Common myeloid progenitor, CD34-positive (primary cell): ENCODE results near the gene YBX3.

Experiments
- CTCF ChIA-PET: fragments of 350-600 bp; sonication (Branson Sonifier 250); formaldehyde crosslinking; loops from one replicate; lab custom pipeline; 2021; ENCODE audit warnings: antibody characterized with exemption; lab: Charles Lee
- POLR2A ChIA-PET: fragments of 350-600 bp; sonication (Branson Sonifier 250); formaldehyde crosslinking; loops from one replicate; lab custom pipeline; 2021; ENCODE audit warnings: antibody characterized with exemption; lab: Charles Lee
- DNase-seq, 3 donors: peaks; one replicate each; pipeline versions ENCODE4 v3.0.0 to v3.0.0-alpha.2; 2013
- H3K27ac ChIP-seq, 2 experiments: 1 replicate in 1 of 2; 2 replicates in 1 of 2; pipeline ENCODE4 v1.7.0; 2013; ENCODE audit warnings: inconsistent platforms in 2 of 2, low read length in 2 of 2, mild to moderate bottlenecking in 2 of 2, low read depth in 1 of 2, moderate library complexity in 1 of 2; ENCODE audit not compliant: severe bottlenecking in 2 of 2, insufficient read depth in 1 of 2, poor library complexity in 1 of 2
- H3K27me3 ChIP-seq, 5 experiments: replicated peaks in 2 of 5; 1 replicate in 3 of 5; 2 replicates in 2 of 5; pipeline versions ENCODE4 v1.6.1 to v1.7.0; 2013; ENCODE audit warnings: low read length in 4 of 5, mild to moderate bottlenecking in 2 of 5, moderate library complexity in 2 of 5, inconsistent platforms in 1 of 5; ENCODE audit not compliant: insufficient read depth in 5 of 5, control insufficient read depth in 4 of 5
- H3K36me3 ChIP-seq, 4 experiments: 1 replicate in 2 of 4; 2 replicates in 2 of 4; pipeline versions ENCODE4 v1.6.1 to v1.7.0; 2013; ENCODE audit warnings: low read length in 3 of 4, control low read depth in 1 of 4, mild to moderate bottlenecking in 1 of 4; ENCODE audit not compliant: control insufficient read depth in 4 of 4, insufficient read depth in 4 of 4
- H3K4me1 ChIP-seq, 4 experiments: 1 replicate in 3 of 4; 2 replicates in 1 of 4; pipeline versions ENCODE4 v1.6.1 to v1.7.1; 2013; ENCODE audit warnings: low read length in 3 of 4, mild to moderate bottlenecking in 3 of 4, control low read depth in 1 of 4, inconsistent platforms in 1 of 4, moderate library complexity in 1 of 4; ENCODE audit not compliant: control insufficient read depth in 4 of 4, insufficient read depth in 4 of 4; ENCODE audit errors: control extremely low read depth in 1 of 4
- H3K4me3 ChIP-seq, 7 experiments: 1 replicate in 4 of 7; 2 replicates in 3 of 7; pipeline versions ENCODE4 v1.5.1 to v1.7.0; 2013; ENCODE audit warnings: mild to moderate bottlenecking in 7 of 7, low read length in 6 of 7, moderate library complexity in 6 of 7, inconsistent platforms in 2 of 7, low read depth in 2 of 7, control low read depth in 1 of 7; ENCODE audit not compliant: insufficient read depth in 4 of 7, control insufficient read depth in 1 of 7; ENCODE audit errors: extremely low read depth in 1 of 7
- H3K9me3 ChIP-seq, 5 experiments: 1 replicate in 4 of 5; 2 replicates in 1 of 5; pipeline versions ENCODE4 v1.6.1 to v1.7.1; 2013; ENCODE audit warnings: low read length in 4 of 5, mild to moderate bottlenecking in 2 of 5, inconsistent platforms in 1 of 5, low read depth in 1 of 5, moderate library complexity in 1 of 5; ENCODE audit not compliant: control insufficient read depth in 4 of 5, insufficient read depth in 2 of 5; ENCODE audit errors: control extremely low read depth in 1 of 5
- WGBS: methylation state at CpG from one replicate; pipeline ENCODE4 v1.1.5; 2013; ENCODE audit not compliant: insufficient coverage; 5-methylcytosine and 5-hydroxymethylcytosine counted together

The YBX3 gene

GRCh38 chr12:10737249-10737648 lies 14.1 kb upstream of the YBX3 start:
- H3K9me3 ChIP-seq = no peaks in the 10 kb centered on the region
- H3K4me3 ChIP-seq = no peak overlapping the region
- no peak for DNase-seq
- CTCF ChIA-PET = no interaction called here
- POLR2A ChIA-PET = no interaction called here
- no peaks in the 10 kb centered on the region for H3K36me3 ChIP-seq
- 40% methylated on average over 1 of the region's 1 CpG for WGBS
- H3K27me3 ChIP-seq = no peaks in the 10 kb centered on the region
- H3K4me1 ChIP-seq = peaks cover 0 to 8% (median 2%) of the 10 kb centered on the region in 4 experiments
- H3K27ac ChIP-seq = no peak overlapping the region

GRCh38 chr12:10736463-10736862 lies 13.3 kb upstream of the YBX3 start:
- no peak overlapping the region for H3K4me3 ChIP-seq
- H3K27me3 ChIP-seq = no peaks in the 10 kb centered on the region
- H3K9me3 ChIP-seq = no peaks in the 10 kb centered on the region
- CTCF ChIA-PET = no interaction called here
- no peak for DNase-seq
- H3K36me3 ChIP-seq = no peaks in the 10 kb centered on the region
- no CpG with 5 or more reads among the region's 1 CpG for WGBS
- POLR2A ChIA-PET = no interaction called here
- peaks cover 0 to 4% (median 0%) of the 10 kb centered on the region in 4 experiments for H3K4me1 ChIP-seq
- no peak overlapping the region for H3K27ac ChIP-seq

- CTCF ChIA-PET = interaction anchor here (0.9 to 1.1 kb wide), 3 partner anchors 10 to 15 kb away, joined by 3 to 4 read pairs (median 4); partner anchors contain the start of gene YBX3
- no peak for DNase-seq
Observed at GRCh38 chr12:10735428-10735827, 12.3 kb upstream of the YBX3 start.

DNA sequence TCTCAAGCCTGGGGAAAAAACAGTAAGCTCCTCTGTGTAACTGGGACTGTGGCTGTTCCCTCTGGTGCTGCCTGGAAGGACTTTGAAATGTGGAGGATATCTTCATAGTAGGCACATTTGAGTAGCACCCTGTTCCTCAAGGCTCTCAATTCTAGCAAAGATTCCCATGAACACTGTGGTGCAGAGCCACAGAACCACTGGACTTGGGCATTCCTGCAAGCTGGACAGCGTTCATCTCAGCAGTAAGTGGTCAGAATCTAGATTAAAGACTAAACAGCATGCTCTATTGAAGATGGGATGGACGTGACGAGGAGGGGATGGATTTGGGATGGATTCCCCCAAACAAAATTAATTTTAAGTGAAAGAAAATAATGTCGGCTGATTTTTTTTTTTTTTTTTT lies 9.4 kb upstream of the YBX3 start:
- POLR2A ChIA-PET = interaction anchor here (0.7 kb wide), 1 partner anchor 10 kb away, joined by 4 read pairs; no protein-coding TSS in a partner anchor
- Histone ChIP-seq H3K4me1 (peaks cover 0 to 3% (median 0%) of the 10 kb centered on the region in 4 experiments), H3K9me3 (no peaks in the 10 kb centered on the region), H3K27me3 (no peaks in the 10 kb centered on the region), H3K36me3 (no peaks in the 10 kb centered on the region), H3K27ac (no peak overlapping the region), H3K4me3 (no peak overlapping the region)
- 86% methylated on average over 1 of the region's 4 CpGs for WGBS
- no peak for DNase-seq
- CTCF ChIA-PET = interaction anchor here (0.6 to 2.6 kb wide), 3 partner anchors 9 to 410 kb away, joined by 3 to 13 read pairs (median 3); no protein-coding TSS in a partner anchor

More at GRCh38 chr12:10735428-10735827, 12.3 kb upstream of the YBX3 start:
- POLR2A ChIA-PET = no interaction called here
- no peaks in the 10 kb centered on the region for H3K9me3 ChIP-seq
- peaks cover 0 to 3% (median 0%) of the 10 kb centered on the region in 4 experiments for H3K4me1 ChIP-seq
- no peaks in the 10 kb centered on the region for H3K36me3 ChIP-seq
- no peaks in the 10 kb centered on the region for H3K27me3 ChIP-seq
- H3K27ac ChIP-seq = no peak overlapping the region
- no peak overlapping the region for H3K4me3 ChIP-seq

DNA sequence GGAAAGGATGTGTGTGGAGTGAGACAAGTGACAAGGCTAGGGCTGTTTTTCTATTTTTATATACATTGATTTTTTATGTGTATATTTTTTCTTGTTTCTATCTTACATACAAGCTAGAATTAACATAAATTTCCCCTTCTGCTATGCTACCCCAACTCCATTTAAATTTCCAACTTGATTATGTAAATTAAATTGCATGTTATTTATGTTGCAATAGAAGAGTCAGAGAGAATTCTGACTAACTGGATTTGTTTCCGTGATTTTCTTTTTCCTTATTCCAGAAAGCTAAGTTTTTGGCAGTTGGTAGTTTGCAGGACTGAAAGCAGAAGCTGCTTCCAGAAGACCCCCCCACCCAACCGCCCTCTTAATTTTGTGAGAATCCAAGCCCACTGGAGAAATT lies 8.9 kb upstream of the YBX3 start:
- no peaks in the 10 kb centered on the region for H3K36me3 ChIP-seq
- no peak for DNase-seq
- H3K27ac ChIP-seq = no peak overlapping the region
- WGBS = 94% methylated on average over 2 of the region's 2 CpGs
- POLR2A ChIA-PET = no interaction called here
- no peaks in the 10 kb centered on the region for H3K27me3 ChIP-seq
- CTCF ChIA-PET = interaction anchor here (0.6 to 2.6 kb wide), 3 partner anchors 8 to 409 kb away, joined by 3 to 13 read pairs (median 3); no protein-coding TSS in a partner anchor
- no peak overlapping the region for H3K4me3 ChIP-seq
- H3K9me3 ChIP-seq = no peaks in the 10 kb centered on the region
- peaks cover 0 to 3% (median 0%) of the 10 kb centered on the region in 4 experiments for H3K4me1 ChIP-seq

GRCh38 chr12:10730559-10730958 lies 7.4 kb upstream of the YBX3 start:
- H3K27ac ChIP-seq = no peak overlapping the region
- no peak overlapping the region for H3K4me3 ChIP-seq
- no peaks in the 10 kb centered on the region for H3K36me3 ChIP-seq
- peaks cover 0 to 4% (median 0%) of the 10 kb centered on the region in 4 experiments for H3K4me1 ChIP-seq
- no peak for DNase-seq
- H3K27me3 ChIP-seq = no peaks in the 10 kb centered on the region
- ChIA-PET CTCF (interaction anchor here (1.0 to 2.6 kb wide), 2 partner anchors 19 to 494 kb away, joined by 3 to 13 read pairs; no protein-coding TSS in a partner anchor), POLR2A (interaction anchor here (1.3 kb wide), 1 partner anchor 10 kb away, joined by 3 read pairs; no protein-coding TSS in a partner anchor)
- no peaks in the 10 kb centered on the region for H3K9me3 ChIP-seq

- CTCF ChIA-PET = interaction anchor here (0.6 to 1.0 kb wide), 2 partner anchors 22 to 336 kb away, joined by 3 to 4 read pairs; no protein-coding TSS in a partner anchor
- H3K9me3 ChIP-seq = no peaks in the 10 kb centered on the region
- H3K27ac ChIP-seq = no peak overlapping the region
- no peak overlapping the region for H3K4me3 ChIP-seq
- 93% methylated on average over 2 of the region's 3 CpGs for WGBS
- H3K4me1 ChIP-seq = peaks cover 4 to 16% (median 10%) of the 10 kb centered on the region in 4 experiments
- H3K36me3 ChIP-seq = no peaks in the 10 kb centered on the region
- no peak for DNase-seq
- POLR2A ChIA-PET = no interaction called here
- H3K27me3 ChIP-seq = no peaks in the 10 kb centered on the region
Observed at GRCh38 chr12:10728091-10728490, 5.0 kb upstream of the YBX3 start.
